ENCODE data around the gene RNU1-2.

Gene RNU1-2

GRCh38 chr1:16921391-16922185, 25.8 kb downstream of the RNU1-2 start, which contains the start of gene CROCC:
TSS of gene CROCC (plus strand) at chr1:16921931. CDS start at chr1:16922019, 88 bp downstream.
- ChIA-PET CTCF (no interaction called here), POLR2A (no interaction called here)
- peak; percentile 58 for DNase-seq (ENCODE audit: extremely low spot score)
- peak; percentile 22 for TF ChIP-seq CTCF (IDR thresholded peaks at IDR 0.05; ENCODE audit: control extremely low read depth, extremely low read depth, low read depth, missing control alignments)

GRCh38 chr1:16922466-16922865, 26.7 kb downstream of the RNU1-2 start:
- TF ChIP-seq CTCF (IDR thresholded peaks at IDR 0.05; ENCODE audit: control extremely low read depth, extremely low read depth, low read depth, missing control alignments), result no peak
- DNase-seq (ENCODE audit: extremely low spot score), result no peak
- POLR2A ChIA-PET, result no interaction called here
- CTCF ChIA-PET, result no interaction called here

DNA sequence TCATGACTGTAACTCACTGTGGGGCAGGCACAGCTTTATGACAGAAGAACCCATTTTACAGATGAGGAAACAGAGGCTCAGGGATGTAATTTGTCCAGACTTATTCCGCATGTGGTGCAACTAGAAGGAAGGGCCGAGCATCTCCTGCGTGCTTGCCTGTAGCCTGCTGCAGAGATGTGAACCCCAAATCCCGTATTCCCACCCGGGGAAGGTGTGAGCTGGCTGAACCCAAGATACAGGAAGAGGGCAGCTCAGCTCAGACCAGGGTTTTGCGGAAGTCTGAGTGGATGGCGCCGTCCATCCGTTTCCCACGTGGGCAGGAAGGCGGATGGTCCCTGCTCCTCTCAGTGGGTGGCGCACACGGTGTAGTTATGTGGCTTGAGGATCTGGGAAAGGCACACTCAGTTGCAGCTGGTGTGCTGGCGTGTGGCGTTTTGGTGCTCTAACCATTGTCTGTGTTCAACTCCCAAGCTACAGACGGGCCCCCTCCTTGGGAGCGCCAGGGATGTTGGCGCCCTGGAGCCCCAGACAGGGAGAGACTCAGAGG, 27.2 kb downstream of the RNU1-2 start:
- POLR2A ChIA-PET, result no interaction called here
- no peak for DNase-seq (ENCODE audit: extremely low spot score)
- CTCF ChIA-PET, result no interaction called here
- no peak for TF ChIP-seq CTCF (IDR thresholded peaks at IDR 0.05; ENCODE audit: control extremely low read depth, extremely low read depth, low read depth, missing control alignments)

GRCh38 chr1:16924216-16924918, 28.6 kb downstream of the RNU1-2 start:
- POLR2A ChIA-PET, result no interaction called here
- CTCF ChIA-PET, result interaction anchor here (1.3 kb wide), 1 partner anchor 27 kb away, joined by 3 read pairs; no protein-coding TSS in a partner anchor
- no peak for DNase-seq (ENCODE audit: extremely low spot score)
- no peak for TF ChIP-seq CTCF (IDR thresholded peaks at IDR 0.05; ENCODE audit: control extremely low read depth, extremely low read depth, low read depth, missing control alignments)

GRCh38 chr1:16924919-16925477, 29.2 kb downstream of the RNU1-2 start:
- ChIA-PET CTCF (interaction anchor here (1.3 to 1.5 kb wide), 3 partner anchors 26 to 304 kb away, joined by 3 to 7 read pairs (median 3); no protein-coding TSS in a partner anchor), POLR2A (no interaction called here)
- no peak for DNase-seq (ENCODE audit: extremely low spot score)

More at GRCh38 chr1:16924919-16925477, 29.2 kb downstream of the RNU1-2 start:
- TF ChIP-seq CTCF (IDR thresholded peaks at IDR 0.05; ENCODE audit: control extremely low read depth, extremely low read depth, low read depth, missing control alignments), result no peak

All from GM10248 (cell line).